Stomach smooth muscle (tissue), 2 donors: ENCODE measurements around the gene TMEM191C.
"Not testable (repeated sequence)": the region's sequence is repeated elsewhere in the genome, so short reads cannot be mapped to it uniquely, and the experiment has no call there.

Experiments
- H3K27ac ChIP-seq: one replicate; pipeline ENCODE4 v1.7.0; 2013; ENCODE audit warnings: mild to moderate bottlenecking, low read length, inconsistent platforms
- H3K27me3 ChIP-seq, 2 donors: one replicate each; pipeline ENCODE4 v1.7.0; 2013; ENCODE audit warnings: low read length in 2 of 2; ENCODE audit not compliant: insufficient read depth in 2 of 2, control insufficient read depth in 1 of 2
- H3K36me3 ChIP-seq, 2 donors: one replicate each; pipeline ENCODE4 v1.7.0; 2013; ENCODE audit warnings: low read length in 2 of 2; ENCODE audit not compliant: control insufficient read depth in 2 of 2, insufficient read depth in 2 of 2
- H3K4me1 ChIP-seq: one replicate; pipeline ENCODE4 v1.7.0; 2013; ENCODE audit warnings: low read length; ENCODE audit not compliant: control insufficient read depth, insufficient read depth
- H3K4me3 ChIP-seq, 2 donors: one replicate each; pipeline ENCODE4 v1.7.0; 2013; ENCODE audit warnings: low read length in 2 of 2
- H3K9ac ChIP-seq, 2 donors: one replicate each; pipeline ENCODE4 v1.7.0; 2013; ENCODE audit warnings: low read length in 2 of 2, mild to moderate bottlenecking in 1 of 2
- H3K9me3 ChIP-seq, 2 donors: one replicate each; pipeline ENCODE4 v1.7.0; 2013; ENCODE audit warnings: low read length in 2 of 2; ENCODE audit not compliant: control insufficient read depth in 2 of 2
- donor health status: healthy.
- donor health status: Pancreatic carcinoma.

Gene TMEM191C

DNA sequence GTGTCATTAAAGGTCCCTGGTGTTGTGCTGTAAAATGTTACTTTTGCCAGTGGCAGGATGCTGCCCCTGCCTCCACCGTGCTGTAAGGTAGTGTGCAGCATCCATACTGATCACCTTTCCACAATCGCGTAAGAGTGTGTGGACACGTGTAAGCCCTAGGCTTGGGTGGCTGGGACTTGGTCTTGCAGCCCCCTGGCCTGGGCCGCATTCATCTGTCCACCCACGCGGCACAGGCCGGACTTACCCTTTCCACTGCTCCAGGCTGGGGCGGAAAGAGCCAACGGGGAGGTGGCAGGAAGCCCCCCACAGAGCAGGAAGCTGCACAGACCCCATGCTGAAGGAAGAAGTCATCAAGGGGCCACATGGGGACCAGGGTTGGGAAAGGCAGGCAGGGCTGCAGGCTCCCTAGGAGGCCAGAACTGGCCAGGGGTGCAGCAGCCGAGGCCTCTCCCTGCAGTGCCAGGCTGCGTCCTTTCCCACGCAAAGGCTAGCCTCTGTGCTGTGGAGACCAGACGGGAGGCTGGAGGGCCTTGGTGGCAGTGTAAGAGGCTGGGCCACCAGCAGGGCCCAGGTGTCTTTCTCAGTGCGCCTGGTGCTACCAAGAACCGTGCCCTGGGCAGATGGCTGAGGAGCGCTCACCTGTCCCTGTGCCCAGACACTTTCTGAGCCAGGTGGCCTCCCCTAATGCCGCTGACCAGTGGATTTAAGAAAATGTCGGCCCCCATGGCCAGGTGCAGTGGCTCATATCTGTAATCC is 11.7 kb upstream of the TMEM191C start:
- Histone ChIP-seq H3K27ac (no peak overlapping the region), H3K9ac (no peak overlapping the region), H3K4me1 (no peaks in the 10 kb centered on the region), H3K36me3 (no peaks in the 10 kb centered on the region), H3K4me3 (no peak overlapping the region), H3K27me3 (no peaks in the 10 kb centered on the region), H3K9me3 (no peaks in the 10 kb centered on the region)

DNA sequence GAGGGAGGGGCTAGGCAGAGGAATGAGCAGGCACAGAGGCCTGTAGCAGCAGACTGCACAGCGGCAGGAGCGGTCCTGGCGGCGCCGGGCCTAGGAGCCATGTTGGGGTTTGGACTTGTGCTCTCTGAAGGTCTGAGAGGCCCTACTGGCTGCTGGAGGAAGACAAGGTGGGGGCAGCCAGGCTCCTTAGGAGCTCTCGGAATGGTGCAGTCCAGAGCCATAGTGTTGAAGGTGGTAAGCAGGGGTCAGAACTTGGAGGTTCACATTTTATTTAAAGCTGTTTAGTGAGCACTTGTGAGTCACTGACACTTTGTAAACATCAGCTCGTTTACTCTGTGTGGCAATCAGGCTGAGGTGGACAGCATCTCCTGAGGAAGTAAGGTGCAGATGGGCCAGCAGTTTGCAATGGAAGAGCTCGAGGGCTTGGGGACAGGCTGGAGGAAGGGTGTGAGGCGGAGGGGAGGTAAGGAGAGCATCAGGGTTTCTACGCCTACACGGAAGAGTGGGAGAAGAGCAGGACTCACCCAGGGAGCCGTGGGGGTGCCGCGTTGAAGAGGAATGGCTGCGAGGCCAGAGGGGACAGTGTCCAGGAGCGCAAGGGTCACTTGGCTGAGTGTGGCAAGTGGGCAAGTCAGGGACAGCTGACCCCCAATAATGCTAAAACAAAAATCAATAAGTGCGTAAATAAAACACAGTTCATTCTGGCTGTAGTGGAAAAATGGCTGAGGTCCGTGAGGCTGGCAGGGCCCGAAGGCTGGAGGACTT is 10.0 kb upstream of the TMEM191C start:
- Histone ChIP-seq H3K27me3 (no peaks in the 10 kb centered on the region), H3K9ac (no peak overlapping the region), H3K9me3 (no peaks in the 10 kb centered on the region), H3K4me3 (no peak overlapping the region), H3K36me3 (no peaks in the 10 kb centered on the region), H3K27ac (no peak overlapping the region), H3K4me1 (no peaks in the 10 kb centered on the region)

DNA sequence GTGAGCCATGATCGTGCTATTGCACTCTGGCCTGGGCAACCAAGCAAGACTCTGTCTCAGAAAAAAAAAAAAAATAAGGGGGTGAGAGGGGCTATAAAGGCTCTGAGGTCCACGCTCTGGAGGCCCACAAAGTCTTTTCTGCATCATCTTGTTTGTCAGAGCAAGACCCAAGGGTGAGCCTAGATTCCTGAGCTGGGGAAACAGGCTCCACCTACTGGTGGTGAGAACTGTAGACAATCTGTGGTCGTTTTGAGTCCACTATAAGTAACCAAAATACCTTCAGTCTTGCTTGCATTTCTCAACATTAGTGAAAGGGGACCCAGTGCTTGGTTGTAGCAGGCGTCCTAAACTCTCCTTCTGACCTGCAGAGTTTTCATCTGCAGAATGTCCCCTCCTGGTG is 4.5 kb upstream of the TMEM191C start:
- H3K4me3 ChIP-seq, H3K9ac ChIP-seq, H3K36me3 ChIP-seq, H3K4me1 ChIP-seq, H3K9me3 ChIP-seq, H3K27me3 ChIP-seq, H3K27ac ChIP-seq: not testable (repeated sequence)

DNA sequence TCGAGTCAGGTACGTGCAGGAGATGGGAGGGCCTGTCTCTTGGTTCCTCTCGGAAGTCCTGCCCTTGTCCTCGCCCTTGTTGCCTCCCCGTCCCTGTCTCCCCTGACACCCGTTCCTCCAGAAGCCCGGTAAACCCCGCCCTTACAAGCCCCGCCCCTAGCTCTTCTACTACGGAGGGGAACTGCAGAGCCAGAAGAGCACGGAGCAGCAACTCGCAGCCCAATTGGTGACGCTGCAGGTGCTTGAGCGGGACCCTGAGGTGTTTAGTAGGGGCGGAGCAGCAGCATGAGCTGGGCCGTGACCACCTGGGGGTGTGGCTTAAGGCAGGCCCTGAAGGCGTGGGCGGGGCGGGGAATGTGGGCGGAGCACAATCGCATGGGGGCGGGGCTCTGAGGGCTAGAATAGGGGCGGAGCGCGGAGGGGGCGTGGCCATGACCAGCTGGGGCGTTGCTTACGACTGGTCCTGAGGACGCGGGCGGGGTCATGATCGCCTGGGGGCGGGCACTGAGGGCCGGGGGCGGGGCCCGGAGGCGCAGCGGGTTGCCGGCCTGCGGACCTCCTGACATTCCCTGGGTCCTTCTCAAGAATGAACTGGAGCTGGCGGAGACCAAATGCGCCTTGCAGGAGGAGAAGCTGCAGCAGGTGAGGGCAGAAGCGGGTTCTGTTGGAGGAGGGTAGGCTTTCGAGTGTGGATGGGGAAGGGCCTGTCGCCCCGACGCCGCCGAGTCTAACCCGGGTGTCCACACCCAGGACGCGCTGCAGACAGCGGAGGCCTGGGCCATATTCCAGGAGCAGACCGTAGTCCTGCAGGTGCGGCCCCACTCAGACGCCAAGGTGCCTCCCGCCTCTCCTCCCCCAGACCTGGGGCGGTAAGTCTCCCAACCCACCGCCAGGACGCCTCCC is 1.3 kb downstream of the TMEM191C start:
- not testable (repeated sequence) for H3K36me3 ChIP-seq, H3K27ac ChIP-seq, H3K4me1 ChIP-seq, H3K9me3 ChIP-seq, H3K9ac ChIP-seq, H3K27me3 ChIP-seq
- peak overlapping the region in 1 of 2 donors; percentile 58 for H3K4me3 ChIP-seq

DNA sequence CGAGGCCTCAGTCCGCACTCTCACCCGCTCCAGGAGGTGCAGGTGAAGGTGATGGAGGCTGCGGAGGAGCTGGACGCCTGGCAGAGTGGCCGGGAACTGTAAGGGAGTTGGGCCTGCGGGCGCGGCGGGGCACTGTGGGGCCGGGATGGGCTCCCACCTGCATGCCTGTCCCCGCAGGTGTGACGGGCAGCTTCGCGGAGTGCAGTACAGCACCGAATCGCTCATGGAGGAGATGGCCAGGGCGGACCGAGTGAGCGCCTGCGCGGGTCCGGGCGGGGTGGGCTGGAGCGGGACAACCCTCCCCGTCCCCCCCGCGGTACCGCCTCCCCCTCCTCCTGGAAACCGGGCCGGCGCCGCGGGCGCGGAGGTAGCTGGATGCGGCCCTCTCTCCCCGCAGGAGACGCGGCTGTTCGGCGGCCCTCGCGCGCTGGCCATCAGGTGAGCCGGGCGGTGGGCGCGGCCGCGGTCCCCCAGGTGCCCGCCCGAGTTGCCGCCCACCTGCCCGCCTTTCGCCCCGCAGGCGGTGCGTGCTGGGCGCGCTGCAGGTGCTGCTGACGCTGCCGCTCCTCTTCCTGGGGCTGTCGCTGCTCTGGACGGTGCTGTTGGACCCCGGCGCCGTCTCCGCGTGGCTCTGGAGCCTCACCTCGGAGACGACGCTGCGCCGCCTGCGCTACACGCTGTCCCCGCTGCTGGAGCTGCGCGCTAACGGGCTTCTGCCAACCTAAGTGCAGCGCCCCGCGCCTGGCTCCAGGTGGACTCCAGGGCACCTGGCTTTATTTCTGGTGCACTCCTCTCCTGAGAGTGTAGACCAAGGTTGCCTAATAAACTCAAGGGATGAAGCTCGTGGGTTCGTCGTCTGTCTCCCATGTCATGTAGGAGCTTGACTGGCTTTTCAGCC is 2.2 kb downstream of the TMEM191C start:
- not testable (repeated sequence) for H3K4me3 ChIP-seq, H3K27me3 ChIP-seq, H3K9ac ChIP-seq

DNA sequence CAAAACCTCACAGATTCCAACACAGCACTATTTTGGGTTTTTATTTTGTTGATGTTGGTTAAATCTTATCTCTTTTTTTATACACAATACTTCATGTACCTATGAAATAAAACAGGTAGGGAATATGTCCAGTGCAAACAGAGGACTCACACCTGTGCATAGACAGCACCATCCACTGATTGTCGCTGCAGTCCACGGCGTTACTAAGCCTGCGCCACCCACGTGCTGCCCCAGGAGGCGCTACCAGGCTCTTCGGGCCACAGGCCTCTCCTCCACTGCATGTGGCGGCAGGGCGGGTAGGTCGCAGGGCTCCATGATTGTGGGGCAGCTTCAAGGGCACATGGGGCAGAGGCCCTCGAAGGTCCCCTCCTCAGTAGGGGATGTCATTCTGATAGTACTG is 5.8 kb downstream of the TMEM191C start:
- not testable (repeated sequence) for H3K27ac ChIP-seq, H3K4me3 ChIP-seq, H3K36me3 ChIP-seq, H3K9me3 ChIP-seq, H3K27me3 ChIP-seq, H3K4me1 ChIP-seq, H3K9ac ChIP-seq

More for the DNA sequence above, 2.2 kb downstream of the TMEM191C start:
- H3K36me3 ChIP-seq, H3K4me1 ChIP-seq, H3K27ac ChIP-seq, H3K9me3 ChIP-seq: not testable (repeated sequence)

DNA sequence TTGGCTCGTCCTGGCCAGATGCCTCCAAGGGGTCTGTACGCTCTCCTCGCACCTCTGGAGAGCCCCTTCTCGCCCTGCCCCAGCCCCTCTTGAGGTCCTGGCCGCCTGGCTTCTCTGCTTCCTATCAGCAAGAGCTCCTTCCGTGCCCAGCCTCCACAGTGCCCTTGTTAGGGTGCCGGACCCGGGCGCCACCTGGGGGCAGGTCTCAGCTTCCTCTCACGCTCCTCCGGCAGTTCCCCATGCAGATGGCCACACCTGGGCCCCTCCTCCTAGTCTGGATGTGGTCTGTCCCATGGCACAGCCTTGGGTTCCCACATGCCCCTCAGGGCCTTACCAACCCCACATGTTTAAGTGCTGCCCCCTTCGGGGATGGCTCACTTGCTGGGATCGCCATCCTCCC is 6.5 kb downstream of the TMEM191C start:
- H3K9ac ChIP-seq, H3K27ac ChIP-seq, H3K4me1 ChIP-seq, H3K36me3 ChIP-seq, H3K27me3 ChIP-seq, H3K9me3 ChIP-seq, H3K4me3 ChIP-seq: not testable (repeated sequence)

DNA sequence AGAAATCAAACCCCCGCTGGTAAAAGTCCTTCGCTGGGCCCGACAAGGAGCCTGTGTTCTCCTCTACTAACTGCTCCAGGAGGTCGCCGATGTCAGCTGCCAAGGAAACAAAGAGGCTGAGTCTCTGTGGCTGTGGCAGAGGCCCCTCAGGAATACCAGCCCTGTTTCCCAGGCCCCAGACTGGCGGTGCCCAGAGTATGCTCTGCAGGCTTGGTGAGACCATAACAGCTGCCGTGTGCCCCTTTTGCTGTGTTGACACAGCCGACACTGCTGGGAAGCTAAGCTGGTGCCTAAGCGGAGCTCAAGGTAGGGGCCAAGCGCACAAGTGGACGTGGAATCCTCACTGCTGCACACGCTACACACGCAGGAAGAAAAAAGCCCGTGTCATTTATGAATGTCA is 16.9 kb downstream of the TMEM191C start:
- H3K4me3 ChIP-seq, H3K9me3 ChIP-seq, H3K36me3 ChIP-seq, H3K27me3 ChIP-seq, H3K27ac ChIP-seq, H3K4me1 ChIP-seq, H3K9ac ChIP-seq: not testable (repeated sequence)

DNA sequence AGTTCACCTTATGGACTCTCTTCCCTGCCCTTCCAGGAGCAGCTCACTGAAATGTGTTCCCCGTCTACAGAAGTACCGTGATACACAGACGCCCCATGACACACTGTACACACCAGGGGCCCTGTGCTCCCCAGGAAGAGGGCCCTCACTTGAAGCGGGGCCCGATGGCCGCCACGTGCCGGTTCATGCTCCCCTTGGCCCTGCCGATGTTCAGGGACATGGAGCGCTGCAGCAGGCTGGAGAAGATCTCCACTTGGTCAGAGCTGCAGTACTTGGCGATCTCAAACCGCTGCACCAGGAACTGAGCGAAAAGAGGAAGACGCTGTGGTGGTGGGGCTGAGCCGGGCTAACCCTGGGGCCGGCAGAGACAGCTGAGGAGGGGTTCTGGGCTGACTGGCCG is 20.5 kb downstream of the TMEM191C start:
- H3K9ac ChIP-seq, H3K9me3 ChIP-seq, H3K27me3 ChIP-seq, H3K27ac ChIP-seq, H3K4me1 ChIP-seq, H3K4me3 ChIP-seq, H3K36me3 ChIP-seq: not testable (repeated sequence)

DNA sequence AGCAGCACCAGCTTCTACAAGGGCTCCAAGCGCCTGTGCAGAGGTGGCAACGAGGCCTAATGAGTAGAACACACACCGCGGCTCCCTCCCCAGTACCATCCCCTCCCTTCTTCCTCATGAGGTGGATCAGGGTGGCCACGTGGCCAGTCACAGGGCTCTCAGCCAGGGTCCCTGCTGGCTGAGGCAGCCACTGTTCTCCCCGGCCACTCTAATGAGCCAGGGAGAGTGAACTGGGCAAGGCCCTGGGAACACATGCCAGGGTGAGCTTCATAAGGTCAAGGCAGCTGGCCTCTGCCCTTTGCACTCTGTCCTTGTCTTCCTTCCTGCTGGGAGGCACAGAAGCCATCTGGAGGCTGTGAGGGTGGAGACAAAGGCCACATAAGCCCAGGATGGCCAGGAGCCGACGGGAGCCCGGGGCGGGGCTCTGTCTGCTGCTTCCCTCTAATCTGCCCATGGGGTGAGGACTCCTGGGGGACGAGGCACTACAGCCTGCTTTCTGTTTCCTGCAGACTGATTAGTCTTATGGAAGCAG is 22.0 kb downstream of the TMEM191C start:
- not testable (repeated sequence) for H3K4me3 ChIP-seq, H3K27me3 ChIP-seq, H3K9ac ChIP-seq, H3K9me3 ChIP-seq, H3K4me1 ChIP-seq, H3K36me3 ChIP-seq, H3K27ac ChIP-seq
